IMR-90 (cell line): Measurements from ENCODE around the gene CPD. TPM values are rescaled to one million over a fixed set of nuclear protein-coding genes. Genes with fewer than 3 reads are reported as not detected.

Experiments used
- ATAC-seq: fragments of 200-7000 bp; cut with Tn5 transposase; 2 replicates; pipeline ENCODE4 v1.9.1; 2020; ENCODE audit warnings: low read depth, mild to moderate bottlenecking, moderate library complexity
- BruUV-seq: library from RNA; stranded (reverse); fragments of 400-500 nt; replicated peaks from 2 replicates; lab custom pipeline; 2021; lab: Mats Ljungman, UMichigan
- CTCF ChIA-PET: fragments of 300-600 bp; formaldehyde crosslinking; extraction: SDS; loops from one replicate; lab custom pipeline; 2021; ENCODE audit warnings: antibody characterized with exemption; lab: Yijun Ruan, JAX
- POLR2A ChIA-PET: fragments of 300-600 bp; sonication (Branson Sonifier 250); formaldehyde crosslinking; loops from one replicate; lab custom pipeline; 2022; ENCODE audit warnings: antibody characterized with exemption; ENCODE audit not compliant: unreplicated experiment; lab: Charles Lee
- DNase-seq: peaks from one replicate; pipeline ENCODE4 v3.0.0; 2013
- H2AFZ ChIP-seq: replicated peaks from 2 replicates; pipeline ENCODE3; 2013; ENCODE audit warnings: low read length, mild to moderate bottlenecking; ENCODE audit not compliant: poor library complexity
- H2AK5ac ChIP-seq: 2 replicates; pipeline ENCODE4 v1.6.1; 2013; ENCODE audit warnings: low read depth, low read length, inconsistent platforms
- H2AK9ac ChIP-seq: replicated peaks from 2 replicates; pipeline ENCODE3; 2013; ENCODE audit warnings: mild to moderate bottlenecking, low read depth, low read length, moderate library complexity; ENCODE audit not compliant: poor library complexity
- H2BK120ac ChIP-seq: 2 replicates; pipeline ENCODE4 v1.6.1; 2013; ENCODE audit warnings: low read depth, low read length, inconsistent platforms
- H2BK15ac ChIP-seq: 3 replicates; pipeline ENCODE4 v1.6.1; 2013; ENCODE audit warnings: low read depth, low read length, inconsistent platforms
- H2BK20ac ChIP-seq: 2 replicates; pipeline ENCODE4 v1.6.1; 2013; ENCODE audit warnings: low read depth, mild to moderate bottlenecking, inconsistent platforms, low read length, moderate library complexity
- H2BK5ac ChIP-seq: 2 replicates; pipeline ENCODE4 v1.6.1; 2013; ENCODE audit warnings: mild to moderate bottlenecking, low read depth, low read length, inconsistent platforms; ENCODE audit not compliant: poor library complexity, severe bottlenecking
- H3K14ac ChIP-seq: replicated peaks from 2 replicates; pipeline ENCODE4 v1.6.1; 2013; ENCODE audit warnings: low read depth, low read length, inconsistent platforms
- H3K18ac ChIP-seq: 2 replicates; pipeline ENCODE4 v1.6.1; 2013; ENCODE audit warnings: low read depth, low read length, control low read depth
- H3K23ac ChIP-seq: 2 replicates; pipeline ENCODE4 v1.6.1; 2013; ENCODE audit warnings: low read depth, low read length, inconsistent platforms
- H3K27ac ChIP-seq: 2 replicates; pipeline ENCODE4 v1.5.1; 2013; ENCODE audit warnings: mild to moderate bottlenecking, control low read depth, low read length; ENCODE audit not compliant: insufficient read depth
- H3K27me3 ChIP-seq: 2 replicates; pipeline ENCODE4 v1.6.1; 2013; ENCODE audit warnings: low read length; ENCODE audit not compliant: control insufficient read depth, insufficient read depth
- H3K36me3 ChIP-seq: 2 replicates; pipeline ENCODE4 v1.6.1; 2013; ENCODE audit warnings: low read length, mixed read lengths; ENCODE audit not compliant: control insufficient read depth, insufficient read depth
- H3K4ac ChIP-seq: 2 replicates; pipeline ENCODE4 v1.6.1; 2013; ENCODE audit warnings: low read depth, low read length, inconsistent platforms
- H3K4me1 ChIP-seq: 2 replicates; pipeline ENCODE4 v1.6.1; 2013; ENCODE audit warnings: low read length, mixed read lengths; ENCODE audit not compliant: control insufficient read depth, insufficient read depth
- H3K4me2 ChIP-seq: 2 replicates; pipeline ENCODE4 v1.6.1; 2013; ENCODE audit warnings: low read depth, mild to moderate bottlenecking, control low read depth, low read length, moderate library complexity
- H3K4me3 ChIP-seq: 2 replicates; pipeline ENCODE4 v1.5.1; 2013; ENCODE audit warnings: low read depth, mild to moderate bottlenecking, control low read depth, low read length, moderate library complexity; ENCODE audit not compliant: insufficient read depth
- H3K56ac ChIP-seq: 2 replicates; pipeline ENCODE4 v1.6.1; 2013; ENCODE audit warnings: low read length, inconsistent platforms; ENCODE audit not compliant: insufficient read depth; ENCODE audit errors: extremely low read depth
- H3K79me1 ChIP-seq, 2 experiments: 2 replicates each; pipeline ENCODE4 v1.6.1; 2013; ENCODE audit warnings: low read length in 2 of 2, inconsistent platforms in 1 of 2, low read depth in 1 of 2
- H3K9ac ChIP-seq: 2 replicates; pipeline ENCODE4 v1.6.1; 2013; ENCODE audit warnings: low read depth, low read length, control low read depth
- H3K9me1 ChIP-seq: 2 replicates; pipeline ENCODE4 v1.6.1; 2013; ENCODE audit warnings: low read length, inconsistent platforms; ENCODE audit not compliant: insufficient read depth
- H3K9me3 ChIP-seq: 2 replicates; pipeline ENCODE4 v1.6.1; 2013; ENCODE audit warnings: low read length; ENCODE audit not compliant: control insufficient read depth, insufficient read depth
- H4K20me1 ChIP-seq: 2 replicates; pipeline ENCODE4 v1.6.1; 2013; ENCODE audit warnings: low read length, inconsistent platforms; ENCODE audit not compliant: insufficient read depth
- H4K5ac ChIP-seq: 2 replicates; pipeline ENCODE4 v1.6.1; 2013; ENCODE audit warnings: mild to moderate bottlenecking, low read depth, low read length, control low read depth
- H4K8ac ChIP-seq, 2 experiments: 2 replicates each; pipeline ENCODE4 v1.6.1; 2013; ENCODE audit warnings: low read depth in 2 of 2, low read length in 2 of 2, control low read depth in 1 of 2, inconsistent platforms in 1 of 2
- H4K91ac ChIP-seq: 2 replicates; pipeline ENCODE4 v1.6.1; 2013; ENCODE audit warnings: low read depth, low read length, inconsistent platforms; ENCODE audit not compliant: insufficient read depth
- BHLHE40 ChIP-seq: fragments of 150-350 bp; IDR thresholded peaks from 2 replicates; pipeline ENCODE4 v1.6.1; 2016; ENCODE audit warnings: mild to moderate bottlenecking, low read depth, low read length
- CEBPB ChIP-seq: IDR thresholded peaks from 2 replicates; pipeline ENCODE4 v1.6.1; 2012; ENCODE audit warnings: low read depth, low read length, improper control_type of control experiment
- CHD1 ChIP-seq: IDR thresholded peaks from 2 replicates; pipeline ENCODE4 v1.6.1; 2012; ENCODE audit warnings: low read depth, low read length, improper control_type of control experiment
- CTCF ChIP-seq: conservative IDR thresholded peaks from 2 replicates; pipeline ENCODE4 v1.5.1; 2012; ENCODE audit warnings: mild to moderate bottlenecking, low read depth, low read length, improper control_type of control experiment
- ELK1 ChIP-seq: fragments of 150-350 bp; IDR thresholded peaks from 2 replicates; pipeline ENCODE4 v1.6.1; 2016; ENCODE audit warnings: low read depth, mild to moderate bottlenecking, low read length, moderate library complexity, borderline replicate concordance
- FOS ChIP-seq: fragments of 150-350 bp; IDR thresholded peaks from 2 replicates; pipeline ENCODE4 v1.6.1; 2016; ENCODE audit warnings: low read depth, low read length
- MAFK ChIP-seq: IDR thresholded peaks from 2 replicates; pipeline ENCODE4 v1.6.1; 2012; ENCODE audit warnings: low read depth, low read length, improper control_type of control experiment
- MAZ ChIP-seq: IDR thresholded peaks from 2 replicates; pipeline ENCODE4 v1.6.1; 2012; ENCODE audit warnings: low read depth, mild to moderate bottlenecking, low read length, improper control_type of control experiment, moderate library complexity, borderline replicate concordance
- MXI1 ChIP-seq: IDR thresholded peaks from 2 replicates; pipeline ENCODE4 v1.6.1; 2012; ENCODE audit warnings: low read depth, mild to moderate bottlenecking, low read length, moderate library complexity, borderline replicate concordance
- NFE2L2 ChIP-seq: fragments of 150-350 bp; IDR thresholded peaks from 2 replicates; pipeline ENCODE4 v1.6.1; 2016; ENCODE audit warnings: low read depth, mild to moderate bottlenecking, low read length
- POLR2A ChIP-seq: IDR thresholded peaks from 2 replicates; pipeline ENCODE4 v1.6.1; 2012; ENCODE audit warnings: mild to moderate bottlenecking, low read depth, low read length
- RAD21 ChIP-seq: IDR thresholded peaks from 2 replicates; pipeline ENCODE4 v1.6.1; 2012; ENCODE audit warnings: low read length, improper control_type of control experiment
- RCOR1 ChIP-seq: IDR thresholded peaks from 2 replicates; pipeline ENCODE4 v1.6.1; 2012; ENCODE audit warnings: mild to moderate bottlenecking, low read length, improper control_type of control experiment; ENCODE audit not compliant: insufficient replicate concordance
- RFX5 ChIP-seq: IDR thresholded peaks from 2 replicates; pipeline ENCODE4 v1.8.0; 2012; ENCODE audit warnings: low read depth, mild to moderate bottlenecking, low read length, moderate library complexity
- SMC3 ChIP-seq: fragments of 150-350 bp; IDR thresholded peaks from 2 replicates; pipeline ENCODE4 v1.6.1; 2016; ENCODE audit warnings: low read depth, mild to moderate bottlenecking, antibody characterized with exemption, low read length, moderate library complexity
- USF2 ChIP-seq: fragments of 150-350 bp; IDR thresholded peaks from 2 replicates; pipeline ENCODE4 v1.6.1; 2017; ENCODE audit warnings: mild to moderate bottlenecking, antibody characterized with exemption, low read length, low read depth
- WGBS, 2 experiments: methylation state at CpG; one replicate each; pipeline versions ENCODE4 v1.1.5 to v1.1.7; 2013; ENCODE audit warnings: missing lambda C conversion rate in 2 of 2; ENCODE audit not compliant: insufficient read length in 1 of 2; ENCODE audit errors: extremely low coverage in 2 of 2; 5-methylcytosine and 5-hydroxymethylcytosine counted together
- dilution Hi-C: fragments of 300-500 bp; cut with HindIII; formaldehyde crosslinking; loops from one replicate; pipeline ENCODE4 v1.14.3; 2018; ENCODE audit warnings: low sequenced_read_pairs; ENCODE audit not compliant: unreplicated experiment
- in situ Hi-C: fragments of 300-500 bp; cut with MboI; formaldehyde crosslinking; loops from 3 replicates; pipeline ENCODE4 v1.14.3; 2019; ENCODE audit warnings: low sequenced_read_pairs, inconsistent platforms, mixed read lengths
- intact Hi-C: fragments of 100-400 bp; cut with micrococcal nuclease; formaldehyde crosslinking; loops from 2 replicates; pipeline ENCODE4 v1.10.0; 2022
- polyA plus RNA-seq, 3 experiments: library from polyadenylated mRNA; depleted of rRNA; stranded (reverse); fragments of >200 nt; gene quantifications; 2 replicates each; pipeline ENCODE4 v1.2.3, GENCODE V29; 2012; ENCODE audit warnings: low replicate concordance in 1 of 3
- total RNA-seq: library from RNA; depleted of rRNA; stranded (reverse); fragments of >200 nt; gene quantifications from 2 replicates; pipeline ENCODE4 v1.2.3, GENCODE V29; 2012

CPD gene
- total and polyA plus RNA-seq, 2 of the 4 experiments (the other 2 are of a cell fraction) = 23.4 to 94.5 TPM

- Histone ChIP-seq H2AFZ (no peak overlapping the region), H3K27me3 (no peaks in the 10 kb centered on the region), H4K5ac (no peak overlapping the region), H2BK120ac (no peak overlapping the region), H2AK9ac (no peak overlapping the region), H3K4me1 (no peaks in the 10 kb centered on the region), H3K14ac (no peak overlapping the region), H3K9me1 (peaks cover 7% of the 10 kb centered on the region), H2BK15ac (no peak overlapping the region), H3K18ac (no peak overlapping the region), H3K4me2 (no peak overlapping the region), H2BK5ac (no peak overlapping the region), H3K4me3 (no peak overlapping the region), H4K20me1 (no peaks in the 10 kb centered on the region), H4K91ac (no peak overlapping the region), H3K27ac (no peak overlapping the region), H3K23ac (no peak overlapping the region), H3K9ac (no peak overlapping the region), H3K36me3 (peaks cover 16% of the 10 kb centered on the region), H3K4ac (no peak overlapping the region), H2AK5ac (no peak overlapping the region), H4K8ac (no peak overlapping the region), H3K79me1 (peaks cover 15 to 40% of the 10 kb centered on the region in 2 experiments), H3K56ac (no peak overlapping the region), H3K9me3 (no peaks in the 10 kb centered on the region), H2BK20ac (no peak overlapping the region)
- WGBS, 2 experiments = no CpG with 5 or more reads among the region's 1 CpG
- POLR2A ChIA-PET = interaction anchor here (0.6 kb wide), 1 partner anchor 13 kb away, joined by 3 read pairs; no protein-coding TSS in a partner anchor
- in situ Hi-C loops (no loop called here), intact Hi-C loops (no loop called here), dilution Hi-C loops (no loop called here)
- DNase-seq (no peak), ATAC-seq (no peak)
- CTCF ChIA-PET = no interaction called here
- no peak for TF ChIP-seq ELK1
- TF ChIP-seq NFE2L2 = no peak
- no peak for TF ChIP-seq CTCF
- no peak for TF ChIP-seq BHLHE40
- no peak for TF ChIP-seq FOS
- no peak for TF ChIP-seq MAFK
- TF ChIP-seq MXI1 = no peak
- TF ChIP-seq POLR2A = no peak
- TF ChIP-seq CEBPB = no peak
- TF ChIP-seq RCOR1 = no peak
- TF ChIP-seq RFX5 = no peak
- no peak for TF ChIP-seq RAD21
- TF ChIP-seq MAZ = no peak
- no peak for TF ChIP-seq SMC3
- TF ChIP-seq CHD1 = no peak
- TF ChIP-seq USF2 = no peak
- no TSS peak for BruUV-seq
These were observed 127.8 kb downstream of the CPD start for GRCh38 chr17:30506481-30506880.
